IPS DF 4.7 (cell line): ENCODE measurements around the gene FMN1.
"Not testable (repeated sequence)": the region's sequence is repeated elsewhere in the genome, so short reads cannot be mapped to it uniquely, and the experiment has no call there.

ENCODE experiments used
- DNase-seq: peaks from one replicate; pipeline ENCODE4 v3.0.0-alpha.2; 2013; ENCODE audit warnings: low spot score; ENCODE audit errors: extremely low read depth

FMN1 gene

GRCh38 chr15:32982001-32982400, 212.5 kb downstream of the FMN1 start:
- no peak for DNase-seq

GRCh38 chr15:32981536-32981935, 213.0 kb downstream of the FMN1 start:
- no peak for DNase-seq

- DNase-seq: no peak
Observed at GRCh38 chr15:32979710-32980109, 214.8 kb downstream of the FMN1 start.

- no peak for DNase-seq
Observed at GRCh38 chr15:32977506-32977905, 217.0 kb downstream of the FMN1 start.

- no peak for DNase-seq
Observed at GRCh38 chr15:32974691-32975090, 219.8 kb downstream of the FMN1 start.

GRCh38 chr15:32972686-32973085, 221.8 kb downstream of the FMN1 start:
- no peak for DNase-seq

- DNase-seq: no peak
Observed at GRCh38 chr15:32970847-32971246, 223.7 kb downstream of the FMN1 start.

GRCh38 chr15:32967521-32967920, 227.0 kb downstream of the FMN1 start:
- DNase-seq: no peak

GRCh38 chr15:32966512-32966911, 228.0 kb downstream of the FMN1 start:
- no peak for DNase-seq

GRCh38 chr15:32965897-32966296, 228.6 kb downstream of the FMN1 start:
- DNase-seq: no peak

- DNase-seq: no peak
Observed at GRCh38 chr15:32959077-32959476, 235.4 kb downstream of the FMN1 start.

- DNase-seq: no peak
Observed at GRCh38 chr15:32957219-32957618, 237.3 kb downstream of the FMN1 start.

- DNase-seq: no peak
Observed at GRCh38 chr15:32956711-32957110, 237.8 kb downstream of the FMN1 start.

- DNase-seq: no peak
Observed at GRCh38 chr15:32956006-32956405, 238.5 kb downstream of the FMN1 start.

GRCh38 chr15:32953533-32953910, 241.0 kb downstream of the FMN1 start:
- no peak for DNase-seq

- DNase-seq: no peak
Observed at GRCh38 chr15:32952901-32953532, 241.5 kb downstream of the FMN1 start.

- DNase-seq: no peak
Observed at GRCh38 chr15:32951736-32952464, 242.6 kb downstream of the FMN1 start.

- DNase-seq: not testable (repeated sequence)
Observed at GRCh38 chr15:32950051-32950450, 244.5 kb downstream of the FMN1 start.

GRCh38 chr15:32946210-32946609, 248.3 kb downstream of the FMN1 start:
- DNase-seq: no peak

- no peak for DNase-seq
Observed at GRCh38 chr15:32944431-32944830, 250.1 kb downstream of the FMN1 start.

- no peak for DNase-seq
Observed at GRCh38 chr15:32943711-32944110, 250.8 kb downstream of the FMN1 start.

- DNase-seq: no peak
Observed at GRCh38 chr15:32942401-32942841, 252.1 kb downstream of the FMN1 start.

GRCh38 chr15:32941823-32942222, 252.7 kb downstream of the FMN1 start:
- DNase-seq: no peak
